ENCODE results near the gene APBA1. TPM values are rescaled to one million over a fixed set of nuclear protein-coding genes. Genes with fewer than 3 reads are reported as not detected.

The APBA1 gene
- total RNA-seq, 1 experiment from 2014 or later, result 0.34 TPM

DNA sequence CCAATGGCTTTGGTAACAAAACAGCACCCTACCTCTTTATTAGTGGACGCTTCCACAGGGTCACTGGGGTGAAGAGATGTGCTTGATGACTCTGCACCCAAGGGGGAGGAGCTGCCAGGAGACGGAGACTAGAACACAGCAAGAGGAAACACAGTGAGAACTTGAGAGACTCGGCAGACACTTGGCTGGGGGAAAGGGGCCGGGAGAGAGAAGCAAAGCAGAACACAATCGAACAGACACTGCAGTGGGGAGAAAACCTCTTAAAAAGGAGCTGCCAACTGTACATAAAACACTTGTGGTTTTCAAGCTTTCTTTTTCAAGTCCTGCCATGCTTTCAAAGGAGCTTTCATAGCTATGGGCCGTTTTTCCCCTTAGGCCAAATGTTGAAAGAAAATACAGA, 196.2 kb downstream of the APBA1 start:
- no peaks in the 10 kb centered on the region for H3K9me3 ChIP-seq
- no TSS peak for BruUV-seq (replicated peaks)
- TF ChIP-seq, protein P1, sequence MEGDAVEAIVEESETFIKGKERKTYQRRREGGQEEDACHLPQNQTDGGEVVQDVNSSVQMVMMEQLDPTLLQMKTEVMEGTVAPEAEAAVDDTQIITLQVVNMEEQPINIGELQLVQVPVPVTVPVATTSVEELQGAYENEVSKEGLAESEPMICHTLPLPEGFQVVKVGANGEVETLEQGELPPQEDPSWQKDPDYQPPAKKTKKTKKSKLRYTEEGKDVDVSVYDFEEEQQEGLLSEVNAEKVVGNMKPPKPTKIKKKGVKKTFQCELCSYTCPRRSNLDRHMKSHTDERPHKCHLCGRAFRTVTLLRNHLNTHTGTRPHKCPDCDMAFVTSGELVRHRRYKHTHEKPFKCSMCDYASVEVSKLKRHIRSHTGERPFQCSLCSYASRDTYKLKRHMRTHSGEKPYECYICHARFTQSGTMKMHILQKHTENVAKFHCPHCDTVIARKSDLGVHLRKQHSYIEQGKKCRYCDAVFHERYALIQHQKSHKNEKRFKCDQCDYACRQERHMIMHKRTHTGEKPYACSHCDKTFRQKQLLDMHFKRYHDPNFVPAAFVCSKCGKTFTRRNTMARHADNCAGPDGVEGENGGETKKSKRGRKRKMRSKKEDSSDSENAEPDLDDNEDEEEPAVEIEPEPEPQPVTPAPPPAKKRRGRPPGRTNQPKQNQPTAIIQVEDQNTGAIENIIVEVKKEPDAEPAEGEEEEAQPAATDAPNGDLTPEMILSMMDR (IDR thresholded peaks at IDR 0.05; ENCODE audit: insufficient read depth in 1 of 2, low read depth in 1 of 2, low read length in 1 of 2, severe bottlenecking in 1 of 2, unreplicated experiment in 1 of 2), result no peak
- ChIA-PET CTCF (no interaction called here), POLR2A (no interaction called here)
- no peaks in the 10 kb centered on the region for H3K36me3 ChIP-seq (ENCODE audit: control insufficient read depth, insufficient read depth, low read length)
- Mint-ChIP-seq H3K27ac (ENCODE audit: unreplicated experiment) (no peak overlapping the region), H3K36me3 (ENCODE audit: insufficient read depth, unreplicated experiment) (no peaks in the 10 kb centered on the region), H3K27me3 (ENCODE audit: insufficient read depth, unreplicated experiment) (no peaks in the 10 kb centered on the region), H3K4me1 (ENCODE audit: low read depth, unreplicated experiment) (no peaks in the 10 kb centered on the region), H3K9me3 (ENCODE audit: unreplicated experiment) (no peaks in the 10 kb centered on the region), H3K4me3 (ENCODE audit: unreplicated experiment) (no peak overlapping the region)
- H3K4me1 ChIP-seq, result no peaks in the 10 kb centered on the region
- no peaks in the 10 kb centered on the region for H3K27me3 ChIP-seq (replicated peaks; ENCODE audit: control insufficient read depth, insufficient read depth, low read length)
- no peak for DNase-seq
- no peak overlapping the region for H3K4me3 ChIP-seq (ENCODE audit: low read depth, low read length)
- intact Hi-C loops (cut with micrococcal nuclease; ENCODE audit: unreplicated experiment), result no loop called here

- Mint-ChIP-seq H3K27ac (ENCODE audit: unreplicated experiment) (no peak overlapping the region), H3K4me3 (ENCODE audit: unreplicated experiment) (no peak overlapping the region), H3K27me3 (ENCODE audit: insufficient read depth, unreplicated experiment) (no peaks in the 10 kb centered on the region), H3K9me3 (ENCODE audit: unreplicated experiment) (no peaks in the 10 kb centered on the region), H3K4me1 (ENCODE audit: low read depth, unreplicated experiment) (no peaks in the 10 kb centered on the region), H3K36me3 (ENCODE audit: insufficient read depth, unreplicated experiment) (no peaks in the 10 kb centered on the region)
- no peak for DNase-seq
- H3K36me3 ChIP-seq (ENCODE audit: control insufficient read depth, insufficient read depth, low read length), result no peaks in the 10 kb centered on the region
- no TSS peak for BruUV-seq (replicated peaks)
- no peaks in the 10 kb centered on the region for H3K27me3 ChIP-seq (replicated peaks; ENCODE audit: control insufficient read depth, insufficient read depth, low read length)
- no peaks in the 10 kb centered on the region for H3K4me1 ChIP-seq
- TF ChIP-seq, protein P1 (IDR thresholded peaks at IDR 0.05; ENCODE audit: insufficient read depth in 1 of 2, low read depth in 1 of 2, low read length in 1 of 2, severe bottlenecking in 1 of 2, unreplicated experiment in 1 of 2), result no peak
- no peak overlapping the region for H3K4me3 ChIP-seq (ENCODE audit: low read depth, low read length)
- intact Hi-C loops (cut with micrococcal nuclease; ENCODE audit: unreplicated experiment), result no loop called here
- H3K9me3 ChIP-seq, result no peaks in the 10 kb centered on the region
- CTCF ChIA-PET, result no interaction called here
- POLR2A ChIA-PET, result no interaction called here
Measured at GRCh38 chr9:69474821-69475220, 197.3 kb downstream of the APBA1 start.

- H3K4me1 ChIP-seq, result no peaks in the 10 kb centered on the region
- no TSS peak for BruUV-seq (replicated peaks)
- H3K36me3 ChIP-seq (ENCODE audit: control insufficient read depth, insufficient read depth, low read length), result no peaks in the 10 kb centered on the region
- Mint-ChIP-seq H3K27me3 (ENCODE audit: insufficient read depth, unreplicated experiment) (no peaks in the 10 kb centered on the region), H3K4me3 (ENCODE audit: unreplicated experiment) (no peak overlapping the region), H3K36me3 (ENCODE audit: insufficient read depth, unreplicated experiment) (no peaks in the 10 kb centered on the region), H3K27ac (ENCODE audit: unreplicated experiment) (no peak overlapping the region), H3K4me1 (ENCODE audit: low read depth, unreplicated experiment) (no peaks in the 10 kb centered on the region), H3K9me3 (ENCODE audit: unreplicated experiment) (no peaks in the 10 kb centered on the region)
- no peak for DNase-seq
- ChIA-PET CTCF (no interaction called here), POLR2A (no interaction called here)
- intact Hi-C loops (cut with micrococcal nuclease; ENCODE audit: unreplicated experiment), result no loop called here
- H3K9me3 ChIP-seq, result no peaks in the 10 kb centered on the region
- H3K27me3 ChIP-seq (replicated peaks; ENCODE audit: control insufficient read depth, insufficient read depth, low read length), result no peaks in the 10 kb centered on the region
- H3K4me3 ChIP-seq (ENCODE audit: low read depth, low read length), result no peak overlapping the region
- TF ChIP-seq, protein P1 (IDR thresholded peaks at IDR 0.05; ENCODE audit: insufficient read depth in 1 of 2, low read depth in 1 of 2, low read length in 1 of 2, severe bottlenecking in 1 of 2, unreplicated experiment in 1 of 2), result no peak
Measured at GRCh38 chr9:69472101-69472620, 200.0 kb downstream of the APBA1 start.
